NCI-H345 (cell line): ENCODE results near the gene ULK4.
"Not testable (repeated sequence)": the region's sequence is repeated elsewhere in the genome, so short reads cannot be mapped to it uniquely, and the experiment has no call there.

Experiments used
- DNase-seq: peaks from one replicate; lab custom pipeline; 2025; lab: John Stamatoyannopoulos, UW

ULK4 gene

GRCh38 chr3:41762867-41763266 lies 199.0 kb downstream of the ULK4 start:
- DNase-seq, result not testable (repeated sequence)

GRCh38 chr3:41753651-41754050 lies 208.3 kb downstream of the ULK4 start:
- no peak for DNase-seq

DNA sequence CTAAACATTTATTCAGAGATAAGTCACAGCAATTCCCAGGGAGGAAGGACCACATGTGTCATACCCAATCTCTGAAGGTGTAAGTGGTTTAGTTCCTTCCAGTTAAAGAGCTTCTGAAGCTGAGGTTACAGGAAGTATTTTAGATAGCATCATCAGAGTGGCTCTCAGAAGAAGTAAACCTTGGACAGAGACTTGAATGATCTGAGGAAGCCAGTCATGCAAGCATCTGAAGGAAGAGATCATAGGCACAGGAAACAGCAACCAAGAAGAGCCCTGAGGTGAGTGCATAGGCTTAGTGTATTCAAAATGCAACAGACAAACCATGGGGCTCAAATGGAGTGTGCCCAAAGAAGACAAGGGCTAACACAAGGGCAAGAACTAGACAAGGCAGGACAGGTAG lies 210.3 kb downstream of the ULK4 start:
- DNase-seq, result no peak

DNA sequence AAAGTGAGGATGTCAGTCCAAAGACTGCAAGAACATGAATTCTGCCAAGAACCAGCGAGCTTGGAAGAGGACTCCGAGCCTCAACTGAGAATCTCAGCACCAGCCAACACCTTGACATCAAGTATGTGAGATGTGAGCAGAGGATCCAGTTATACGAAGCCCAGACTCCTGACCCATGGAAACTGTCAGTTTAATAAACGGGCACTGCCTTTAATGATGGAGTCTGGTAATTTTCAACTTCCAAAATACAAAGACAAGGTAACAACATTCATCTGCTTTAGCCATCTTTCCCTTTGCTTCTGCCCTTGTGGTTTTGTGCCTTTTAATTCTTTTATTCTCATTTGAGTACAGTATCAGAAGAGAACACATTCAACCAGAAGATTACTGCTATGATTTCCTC lies 211.9 kb downstream of the ULK4 start:
- no peak for DNase-seq

- DNase-seq, result no peak
Measured at GRCh38 chr3:41746215-41746614, 215.7 kb downstream of the ULK4 start.

DNA sequence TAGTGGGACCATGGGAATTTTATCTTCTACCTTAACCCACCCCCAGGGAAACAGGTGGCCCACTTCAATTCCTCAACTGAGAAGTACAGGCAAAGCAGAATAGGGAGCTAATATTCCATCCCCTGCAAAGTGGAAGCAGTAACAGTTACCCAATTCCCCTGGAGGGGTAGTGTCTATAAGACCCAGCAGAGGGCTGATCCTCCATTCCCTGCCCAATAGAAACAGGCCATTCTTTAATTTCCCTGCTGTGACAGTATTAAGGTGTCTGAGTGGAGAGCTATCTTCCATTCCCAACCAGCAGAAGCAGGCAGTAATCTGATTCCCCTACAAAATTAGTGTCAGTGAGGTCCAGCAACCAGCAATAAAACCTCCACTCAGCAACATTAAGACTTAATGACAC lies 219.8 kb downstream of the ULK4 start:
- DNase-seq, result no peak

DNA sequence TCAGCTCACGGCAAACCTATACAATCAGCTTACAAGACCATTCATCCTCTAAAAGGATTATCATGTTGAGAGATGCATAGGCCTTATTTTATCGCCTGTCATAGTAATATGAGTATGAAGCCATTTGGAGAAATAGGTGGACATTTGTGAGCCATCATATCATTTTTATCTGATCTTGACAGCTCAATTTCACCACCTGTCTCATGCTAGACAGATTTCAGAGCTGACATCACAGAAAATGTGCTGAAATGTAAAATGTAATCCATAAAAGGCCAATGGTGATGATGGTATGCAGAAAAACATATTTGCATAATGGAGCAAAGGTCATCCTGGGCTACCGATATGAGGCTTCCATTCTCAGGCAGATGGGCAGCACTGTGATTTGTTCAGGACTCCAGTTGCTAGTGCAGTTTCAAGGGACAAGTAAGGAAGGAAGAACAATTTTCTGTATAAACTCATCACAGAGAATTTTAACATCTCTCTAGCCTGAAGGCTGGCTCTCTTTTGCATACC lies 221.5 kb downstream of the ULK4 start:
- no peak for DNase-seq

DNA sequence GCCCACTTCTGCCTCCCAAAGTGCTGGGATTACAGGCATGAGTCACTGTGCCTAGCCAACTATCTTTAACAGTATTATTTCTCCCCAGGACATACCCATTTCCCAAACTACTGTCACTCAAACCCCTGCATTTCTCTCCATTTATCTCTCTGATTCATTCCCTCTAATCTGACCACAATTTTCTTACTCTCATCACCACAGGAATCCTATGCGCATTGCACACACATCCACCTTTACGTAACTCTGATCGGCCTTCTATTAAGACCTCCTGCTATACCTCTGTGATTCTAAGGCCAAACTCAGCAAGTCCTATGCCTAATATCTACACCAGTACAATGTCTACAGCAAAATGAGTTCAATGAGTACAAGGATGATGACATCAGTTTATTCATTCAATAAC lies 235.0 kb downstream of the ULK4 start:
- no peak for DNase-seq

DNA sequence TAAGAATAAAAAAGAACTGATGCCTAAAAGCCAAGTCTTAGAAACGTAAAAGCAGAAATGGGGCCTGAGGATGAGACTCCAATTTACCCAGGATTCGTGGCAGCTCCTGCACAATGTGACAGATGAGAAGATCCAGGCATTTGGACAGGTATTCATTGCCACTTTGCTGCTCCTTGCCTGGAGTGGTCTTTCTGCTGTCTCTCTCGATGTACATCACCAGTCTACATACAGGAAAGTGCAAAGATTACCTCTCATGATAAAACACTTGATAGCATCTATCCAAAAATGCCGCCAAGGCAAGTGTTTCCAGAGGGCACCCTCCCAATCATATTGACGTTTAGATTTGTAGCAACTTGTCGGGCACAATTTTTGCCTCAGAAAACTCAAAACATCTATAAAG lies 244.3 kb downstream of the ULK4 start:
- DNase-seq, result no peak

- DNase-seq, result no peak
Measured at GRCh38 chr3:41716471-41716870, 245.4 kb downstream of the ULK4 start.

GRCh38 chr3:41715376-41715775 lies 246.5 kb downstream of the ULK4 start:
- DNase-seq, result no peak

DNA sequence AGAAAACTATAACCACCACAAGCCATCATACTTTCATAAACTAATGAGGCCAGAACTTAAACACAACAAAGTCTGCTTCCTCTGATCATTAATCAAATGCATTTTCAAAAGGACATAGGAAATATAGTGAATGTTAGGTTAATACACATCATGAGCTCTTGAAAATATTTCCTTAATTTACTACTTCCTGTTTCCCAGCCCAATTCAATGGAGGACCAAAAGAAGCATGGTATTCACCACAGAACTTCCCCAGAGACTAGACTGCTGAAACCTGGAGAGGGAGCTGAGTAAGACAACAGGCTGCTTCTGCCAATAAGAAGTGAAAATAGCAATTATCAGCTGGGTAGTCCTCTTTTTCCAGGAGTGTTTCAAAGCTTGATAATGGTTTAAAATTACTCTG lies 250.3 kb downstream of the ULK4 start:
- no peak for DNase-seq

DNA sequence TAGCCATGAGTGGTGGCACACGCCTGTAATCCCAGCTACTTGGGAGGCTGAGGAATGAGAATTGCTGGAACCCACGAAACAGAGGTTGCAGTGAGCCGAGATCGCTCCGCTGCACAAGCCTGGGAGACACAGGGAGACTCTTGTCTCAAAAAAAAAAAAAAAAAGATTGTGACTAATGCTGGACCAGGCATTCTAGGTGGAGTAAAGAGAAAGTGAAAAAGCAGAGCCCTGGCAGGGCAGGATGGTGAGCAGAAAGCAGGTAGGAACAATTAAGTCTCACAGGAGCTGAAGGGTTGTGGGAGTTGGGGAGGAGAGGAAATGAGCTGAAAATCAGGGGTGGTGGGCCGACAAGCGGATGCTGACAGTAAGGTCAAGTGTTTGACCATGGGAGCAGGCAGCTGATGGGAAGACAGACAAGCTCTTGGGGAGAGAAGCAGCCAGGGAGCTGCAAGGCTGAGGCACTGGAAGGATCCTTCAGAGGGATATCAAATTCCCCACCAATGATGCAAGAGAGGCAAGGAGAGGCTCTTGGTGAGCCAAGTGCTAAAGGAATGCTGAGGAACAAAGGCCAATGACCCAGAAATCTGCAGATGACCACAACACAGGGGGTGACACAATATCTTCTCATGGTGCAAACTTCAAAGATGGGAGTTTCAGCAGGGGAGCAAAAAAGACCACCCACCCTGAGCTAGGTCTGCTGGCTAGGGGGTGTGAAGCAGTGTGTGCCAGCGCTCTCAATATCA lies 251.1 kb downstream of the ULK4 start:
- DNase-seq, result no peak

- not testable (repeated sequence) for DNase-seq
Measured at GRCh38 chr3:41709213-41709612, 252.7 kb downstream of the ULK4 start.

DNA sequence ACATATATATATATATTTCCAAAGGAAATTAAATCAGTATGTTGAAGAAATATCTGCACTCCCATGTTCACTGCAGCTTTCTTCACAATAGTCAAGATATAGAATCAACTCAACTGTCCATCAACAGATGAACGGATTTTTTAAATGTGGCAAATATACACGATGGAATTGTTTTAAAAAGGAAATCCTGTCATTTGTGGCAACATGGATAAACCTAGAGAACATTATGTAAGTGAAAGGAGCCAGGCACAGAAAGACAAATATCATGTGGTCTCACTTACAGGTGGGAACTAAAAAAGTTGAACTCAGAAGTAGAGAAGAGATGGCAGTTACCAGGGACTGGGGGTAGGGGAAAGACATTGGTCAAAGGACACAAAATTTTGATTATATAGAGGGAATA lies 253.7 kb downstream of the ULK4 start:
- DNase-seq, result no peak

DNA sequence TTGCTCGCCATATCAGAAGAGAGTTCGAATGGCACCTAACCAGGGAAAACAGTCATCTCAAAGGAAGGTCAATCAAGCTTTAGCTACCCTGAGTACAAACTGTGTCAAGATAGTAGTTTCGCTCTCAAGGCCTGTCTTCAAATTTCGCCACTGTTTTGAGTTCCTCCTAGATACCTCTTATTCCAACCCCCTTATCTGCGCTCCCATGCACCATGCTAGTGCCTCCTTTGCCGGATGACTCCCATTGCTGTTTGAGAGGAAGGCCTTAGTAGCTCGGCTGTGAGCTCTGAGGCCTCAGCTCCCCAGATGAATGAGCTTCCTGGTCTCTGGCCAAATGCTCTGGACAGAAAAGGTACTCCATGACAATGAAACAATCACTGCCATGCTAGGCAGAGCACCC lies 256.0 kb downstream of the ULK4 start:
- DNase-seq, result no peak

DNA sequence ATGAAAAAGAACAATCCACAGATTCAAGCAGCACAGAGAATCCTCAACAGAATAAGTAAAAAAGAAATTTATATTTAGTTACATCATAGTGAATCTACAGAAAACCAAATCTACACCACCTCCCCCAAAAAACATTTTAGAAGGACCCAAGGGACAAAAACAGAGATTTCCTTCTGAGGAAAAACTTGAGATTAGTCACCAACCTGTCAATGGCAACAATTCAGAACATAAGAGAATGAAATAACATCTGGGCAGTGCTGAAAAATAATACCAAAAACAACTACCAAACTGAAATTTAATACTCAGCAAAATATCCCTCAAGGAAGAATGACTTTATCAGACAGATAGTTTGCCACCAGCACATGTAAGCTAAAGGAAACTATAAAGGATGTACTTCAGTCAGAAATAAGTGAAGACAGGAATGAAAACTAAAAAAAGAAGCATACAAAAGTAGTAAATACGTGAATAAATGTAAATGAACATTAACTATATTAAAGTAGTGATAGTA lies 260.7 kb downstream of the ULK4 start:
- DNase-seq, result no peak

GRCh38 chr3:41700155-41700554 lies 261.7 kb downstream of the ULK4 start:
- DNase-seq, result no peak

DNA sequence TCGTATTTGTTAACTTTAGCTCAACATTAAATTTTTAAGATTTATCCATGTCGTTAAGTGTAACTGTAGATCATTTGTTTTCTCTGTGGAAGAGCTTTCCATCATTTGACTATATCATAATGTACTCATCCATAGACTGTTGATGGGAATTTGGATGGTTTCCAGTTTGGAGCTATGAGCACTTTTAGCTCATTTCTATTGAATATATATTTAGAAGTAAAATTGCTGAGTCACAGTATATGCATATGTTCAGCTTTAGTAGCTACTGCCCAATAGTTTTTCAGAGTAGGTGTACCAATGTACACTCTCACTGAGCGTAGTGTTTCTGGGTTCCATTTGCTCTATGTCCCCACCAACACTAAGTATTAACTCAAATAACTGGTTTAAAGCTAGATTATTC lies 263.0 kb downstream of the ULK4 start:
- DNase-seq, result no peak

DNA sequence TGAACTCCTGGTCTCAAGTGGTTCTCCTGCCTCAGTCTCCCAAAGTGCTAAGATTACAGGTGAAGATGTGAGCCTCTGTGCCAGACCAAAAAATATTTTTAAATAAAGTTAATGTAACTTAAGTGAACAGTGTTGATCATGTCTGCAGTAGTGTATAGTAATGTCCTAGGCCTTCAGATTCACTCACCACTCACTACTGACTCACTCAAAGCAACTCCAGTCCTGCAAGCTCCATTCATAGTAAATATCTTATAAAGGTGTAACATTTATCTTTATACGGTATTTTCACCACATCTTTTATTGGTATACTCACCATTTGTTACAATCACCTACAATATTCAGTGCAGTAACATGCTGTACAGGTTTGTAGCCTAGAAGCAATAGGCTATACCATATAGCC lies 264.2 kb downstream of the ULK4 start:
- no peak for DNase-seq

- DNase-seq, result not testable (repeated sequence)
Measured at GRCh38 chr3:41695806-41696205, 266.1 kb downstream of the ULK4 start.

DNA sequence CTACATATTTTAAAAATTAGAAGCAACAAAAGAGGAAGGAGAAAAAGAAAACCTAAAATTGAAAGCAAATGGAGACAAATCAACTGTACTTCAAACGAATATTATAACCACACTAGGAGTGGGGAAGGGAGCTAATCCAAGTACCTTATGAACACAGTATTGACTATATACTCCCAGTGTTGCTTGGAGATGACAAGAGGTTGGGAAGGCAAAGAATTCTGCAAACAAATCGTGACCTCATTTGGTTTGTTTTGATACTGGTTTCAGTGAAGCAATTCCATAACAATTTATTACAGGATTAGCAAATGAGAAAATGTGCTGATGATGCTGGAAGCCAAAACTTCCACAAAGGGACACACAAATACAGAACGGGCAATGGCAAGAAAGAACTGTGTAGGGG lies 268.1 kb downstream of the ULK4 start:
- no peak for DNase-seq

DNA sequence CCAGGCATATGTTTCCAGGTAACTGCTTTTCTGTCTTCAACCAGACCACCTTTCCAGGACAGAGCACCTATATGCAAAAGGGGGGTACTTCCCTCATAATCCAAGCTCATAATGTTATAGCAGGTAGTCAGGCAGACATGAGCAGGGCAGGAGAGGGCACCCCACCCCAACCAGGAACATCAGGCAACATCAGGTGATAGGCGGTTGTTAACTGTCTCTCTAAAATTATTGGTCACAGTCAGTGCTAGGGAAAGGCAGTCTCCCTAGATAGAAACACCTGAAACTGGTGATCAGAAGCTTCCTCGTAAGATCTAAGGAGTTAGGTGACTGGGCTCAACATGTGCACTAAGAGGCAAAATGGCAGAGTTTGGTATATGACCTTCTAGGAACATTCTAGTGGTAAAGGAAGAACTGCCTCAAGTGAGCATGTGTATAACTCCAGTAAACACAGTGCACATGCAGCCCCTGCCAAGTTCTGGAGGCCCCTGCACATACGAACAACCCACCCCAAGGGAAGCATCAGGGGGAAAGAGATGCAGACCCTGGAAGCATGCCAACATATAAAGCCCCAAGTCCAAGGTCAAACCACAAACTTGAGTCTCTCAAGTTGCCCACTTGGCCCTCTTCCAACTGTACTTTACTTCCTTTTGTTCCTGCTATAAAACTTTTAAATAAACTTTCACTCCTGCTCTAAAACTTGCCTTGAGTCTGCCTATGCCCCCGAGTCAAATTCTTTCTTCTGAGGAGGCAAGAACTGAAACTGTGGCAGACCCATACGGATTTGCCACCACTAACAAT lies 270.9 kb downstream of the ULK4 start:
- no peak for DNase-seq
